Nucleus accumbens (tissue), 56 donors: ENCODE results near the gene WHRN.

Experiments used
- DNase-seq, 56 donors: peaks; one replicate each; lab custom pipeline; 2025; lab: John Stamatoyannopoulos, UW

Gene WHRN

DNA sequence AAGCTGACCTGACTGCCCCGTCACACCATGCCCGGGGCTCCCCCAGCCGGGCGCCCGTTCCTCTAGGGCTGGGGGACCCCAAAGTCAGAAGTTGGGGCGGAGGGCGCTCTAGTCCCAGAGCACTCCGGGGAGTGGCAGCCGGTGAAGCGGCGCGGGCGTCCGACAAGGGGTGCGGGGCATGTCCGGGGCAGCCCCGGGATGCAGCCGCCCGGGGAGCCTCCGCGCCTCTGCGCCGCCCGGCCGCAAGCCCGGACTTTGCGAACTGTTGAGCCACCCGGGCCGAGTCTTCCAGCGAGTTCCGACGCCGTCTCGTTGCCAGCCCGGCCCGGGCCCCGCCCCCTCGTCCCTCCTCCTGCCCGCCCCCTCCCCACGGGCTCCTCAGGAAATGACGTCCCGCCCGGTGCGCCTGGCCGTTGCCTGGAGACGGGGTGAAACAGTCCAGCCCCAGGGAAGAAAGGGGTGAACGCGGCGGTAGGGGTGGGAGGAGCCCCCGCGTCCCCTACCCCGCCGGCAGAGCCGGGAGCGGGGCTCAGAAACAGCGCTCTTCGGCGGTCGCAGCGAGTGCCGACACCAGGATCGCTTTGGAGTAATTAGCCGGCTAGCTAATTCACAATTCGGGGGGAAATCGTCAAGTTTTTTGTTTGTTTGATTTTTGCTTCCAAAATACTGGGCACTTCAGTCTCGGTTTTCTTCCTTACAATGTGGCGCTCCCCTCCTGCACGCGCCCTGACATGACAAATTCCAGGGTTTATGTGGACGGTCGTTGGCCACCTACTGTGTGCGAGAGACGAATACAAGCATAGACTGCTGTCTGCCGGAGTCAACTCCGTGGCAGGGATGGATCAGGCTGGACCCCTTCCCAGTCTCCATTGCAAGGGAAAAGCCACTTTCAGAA is at the start of gene WHRN:
Gene WHRN (minus strand): TSS at position 287 of the 895 bp plus-strand sequence. CDS start 672 bp downstream, outside the sequence.
- DNase-seq: peak; percentile 25 to 97 (median 90)

DNA sequence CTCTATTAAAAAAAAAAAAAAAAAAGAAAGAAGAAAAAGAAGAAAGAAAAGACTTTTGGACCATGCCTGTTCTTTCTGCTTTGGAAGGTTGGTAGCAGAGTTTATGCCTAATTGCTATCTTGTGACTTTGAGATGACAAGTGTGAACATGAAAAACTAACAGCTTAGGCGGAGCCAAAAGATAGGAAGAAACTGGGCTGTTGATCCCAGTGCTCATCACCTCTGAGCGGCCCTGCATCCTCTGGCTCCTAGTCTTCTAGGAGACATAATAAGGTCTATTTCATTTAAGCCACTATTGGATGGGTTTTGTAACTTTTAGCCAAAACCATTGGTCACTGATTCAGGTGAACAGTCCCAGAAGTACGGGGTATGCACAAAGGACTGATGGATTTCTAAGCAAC is 47.9 kb upstream of the WHRN start:
- DNase-seq: no peak

- DNase-seq: no peak
These were observed 47.4 kb upstream of the WHRN start for GRCh38 chr9:114552706-114553105.

DNA sequence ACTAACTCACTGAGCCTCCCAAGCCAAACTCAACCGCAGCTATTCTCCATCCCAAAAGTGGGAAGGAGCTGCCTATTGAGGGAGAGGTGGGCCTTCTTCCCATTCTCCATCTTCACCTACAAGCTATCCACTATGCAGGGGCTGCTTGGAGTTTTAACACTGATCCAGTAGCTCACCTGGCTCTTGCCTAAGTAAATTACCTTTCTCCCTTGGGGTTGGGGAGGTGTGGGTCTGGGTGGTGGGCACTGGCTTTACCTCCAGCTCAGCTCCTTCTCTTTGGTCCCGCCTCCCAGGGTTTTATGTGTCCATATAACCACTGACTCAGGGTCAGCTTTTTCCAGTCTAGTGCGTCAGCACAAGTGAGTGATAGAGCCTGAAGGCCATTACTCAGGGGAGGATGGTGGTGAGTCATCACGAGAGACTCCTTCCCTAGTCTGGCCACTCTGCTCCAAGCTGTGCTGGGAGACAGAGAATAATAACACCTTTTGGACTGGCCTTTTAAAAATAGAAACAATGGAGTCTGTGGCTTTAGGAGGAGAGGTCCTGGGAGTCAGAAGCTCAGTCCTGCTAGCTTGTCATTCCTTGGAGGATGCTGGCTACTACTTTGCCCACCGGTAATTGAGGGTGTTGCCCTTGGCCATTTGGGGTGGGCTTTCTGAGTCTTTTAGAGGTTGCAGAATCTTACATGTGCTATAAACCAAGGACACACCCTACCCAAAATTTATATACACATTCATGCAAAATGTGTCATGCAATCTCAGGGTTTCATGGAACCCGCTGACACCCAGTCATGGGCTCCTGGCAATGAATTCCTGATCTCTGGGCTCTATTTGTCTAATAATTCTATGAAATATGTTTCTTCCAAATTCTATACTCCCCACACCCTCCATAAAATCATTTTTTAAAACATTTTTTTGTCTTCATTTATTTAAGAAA is 46.7 kb upstream of the WHRN start:
- peak in 1 of 56 donors; percentile 19 for DNase-seq

DNA sequence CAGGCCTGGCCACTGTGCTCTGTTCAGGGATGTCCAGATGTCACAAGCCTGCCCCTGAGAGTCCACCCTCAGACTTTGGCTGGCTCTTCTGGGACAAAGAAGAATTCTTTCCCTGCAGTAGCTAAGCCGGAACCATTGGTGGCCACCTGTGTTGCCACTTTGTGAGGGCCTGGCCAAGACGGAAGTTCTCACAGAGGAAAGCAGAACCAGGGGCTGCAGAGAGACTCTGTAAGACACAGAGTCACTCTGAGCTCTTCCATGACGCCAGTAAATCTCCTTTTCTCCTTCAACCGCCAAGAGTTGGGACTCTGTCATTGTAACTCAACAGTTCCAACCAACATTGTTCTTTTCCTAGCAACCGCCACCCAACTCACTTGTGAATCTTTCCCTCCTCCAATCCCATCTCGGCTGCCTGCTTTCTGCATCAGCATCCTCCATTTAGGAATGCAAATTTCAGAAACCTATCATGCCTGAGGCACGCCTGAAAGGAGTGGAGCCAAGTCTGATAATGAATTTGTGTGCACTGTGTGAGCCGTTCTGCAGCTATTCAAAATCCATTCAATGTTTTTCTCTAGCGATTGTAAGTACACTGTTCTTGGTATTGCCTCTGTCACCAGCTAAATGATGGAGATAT is 44.5 kb upstream of the WHRN start:
- DNase-seq: peak in 8 of 56 donors; percentile 1 to 27 (median 14)

GRCh38 chr9:114546851-114547250 is 41.6 kb upstream of the WHRN start:
- no peak for DNase-seq

GRCh38 chr9:114545055-114545454 is 39.8 kb upstream of the WHRN start:
- no peak for DNase-seq

DNA sequence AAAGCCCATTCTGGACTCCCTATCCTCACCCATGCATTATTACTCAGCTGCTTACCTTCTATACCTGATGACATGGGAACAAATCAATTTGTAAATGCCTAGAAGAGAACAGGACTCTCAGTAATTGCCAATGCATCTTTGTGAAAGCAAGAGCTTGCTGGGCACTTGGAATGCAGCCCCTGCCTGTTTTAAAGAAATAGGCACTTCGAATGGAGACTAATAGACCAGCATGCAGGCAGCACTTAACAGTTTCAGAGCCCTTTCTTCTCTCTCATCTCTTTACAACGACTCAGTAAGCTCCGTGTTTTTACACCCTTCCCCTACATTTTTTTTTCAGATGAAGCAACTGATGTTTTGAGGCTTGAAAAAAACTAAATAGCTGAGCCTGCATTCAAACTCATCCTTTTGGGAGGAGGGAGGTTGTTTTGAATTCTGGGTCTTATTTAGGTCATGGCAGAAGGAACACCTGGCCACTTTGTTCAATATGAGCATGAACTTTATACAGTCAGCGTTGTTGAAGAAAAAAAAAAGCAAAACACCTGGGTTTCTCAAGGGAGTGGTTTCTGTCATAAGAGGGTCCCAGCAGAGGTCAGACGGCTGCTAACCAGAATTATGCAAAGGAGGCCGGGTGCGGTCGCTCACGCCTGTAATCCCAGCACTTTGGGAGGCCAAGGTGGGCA is 34.6 kb upstream of the WHRN start:
- DNase-seq: no peak

- no peak for DNase-seq
These were observed 33.0 kb upstream of the WHRN start for GRCh38 chr9:114538241-114538640.

DNA sequence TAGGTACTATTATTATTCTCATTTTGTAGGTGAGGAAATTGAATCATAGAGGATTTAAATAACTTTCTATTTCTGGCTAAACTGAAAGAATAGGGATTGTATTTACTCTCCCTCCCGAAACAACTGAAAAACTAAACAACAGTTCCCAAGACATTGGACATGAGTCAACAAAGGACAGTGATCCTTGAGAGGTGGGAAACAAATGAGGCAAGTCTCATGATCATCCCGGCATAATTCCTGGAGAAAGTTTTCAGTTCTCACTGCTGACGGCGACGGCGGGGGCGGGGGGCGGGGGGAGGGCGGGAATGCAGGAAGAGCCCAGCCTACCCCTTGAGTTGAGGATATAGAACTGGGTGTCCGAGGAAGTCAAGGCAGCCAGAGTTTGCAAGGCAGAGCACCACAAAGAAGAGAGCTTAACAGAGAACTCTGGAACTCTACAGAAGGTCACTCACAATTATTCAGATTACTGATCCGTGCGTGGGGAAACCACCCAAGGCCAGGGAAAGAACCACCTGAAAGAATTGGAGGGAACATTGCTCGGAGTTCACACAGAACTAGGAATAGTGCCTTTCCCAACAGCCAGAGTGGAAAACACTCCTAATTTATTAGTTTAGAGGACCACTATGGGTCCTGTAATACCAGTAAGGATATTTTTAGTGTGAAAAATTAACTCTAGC is 27.4 kb upstream of the WHRN start:
- no peak for DNase-seq

DNA sequence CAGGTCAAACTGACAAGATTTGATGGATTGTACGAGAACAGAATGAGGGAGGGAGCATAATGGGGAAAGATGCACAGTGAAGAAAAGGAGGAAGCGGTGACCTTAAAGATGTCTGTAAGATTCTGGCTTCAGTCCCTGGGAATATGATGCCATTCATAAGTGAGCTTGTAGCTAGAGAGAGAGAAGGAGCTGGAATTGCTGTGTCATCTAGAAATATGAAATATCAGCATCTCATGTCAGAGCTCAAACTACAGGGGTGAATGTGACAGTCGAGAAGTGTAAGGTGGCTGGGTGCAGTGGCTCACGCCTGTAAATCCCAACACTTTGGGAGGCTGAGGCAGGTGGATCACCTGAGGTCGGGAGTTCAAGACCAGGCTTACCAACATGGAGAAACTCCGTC is 24.0 kb upstream of the WHRN start:
- no peak for DNase-seq

DNA sequence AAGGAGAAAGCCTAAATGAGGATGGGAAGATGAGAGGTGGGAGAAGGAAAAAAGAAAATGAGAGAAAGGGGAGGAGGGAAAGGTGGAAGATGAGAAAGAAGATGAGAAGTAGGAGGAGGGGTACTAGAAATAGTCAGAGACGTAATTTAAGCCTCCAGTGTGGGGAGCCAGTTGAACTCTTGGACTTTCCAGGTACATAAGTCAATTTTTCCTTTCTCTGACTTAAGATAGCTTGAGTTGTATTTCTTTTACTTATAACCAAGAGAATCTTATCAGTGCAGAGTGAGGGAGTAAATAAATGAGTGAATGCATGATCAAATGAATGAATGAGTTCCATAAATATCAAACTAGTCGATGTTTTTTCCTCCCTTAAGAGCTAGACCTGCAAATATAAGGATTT is 21.5 kb upstream of the WHRN start:
- DNase-seq: no peak

GRCh38 chr9:114525513-114525912 is 20.2 kb upstream of the WHRN start:
- no peak for DNase-seq

DNA sequence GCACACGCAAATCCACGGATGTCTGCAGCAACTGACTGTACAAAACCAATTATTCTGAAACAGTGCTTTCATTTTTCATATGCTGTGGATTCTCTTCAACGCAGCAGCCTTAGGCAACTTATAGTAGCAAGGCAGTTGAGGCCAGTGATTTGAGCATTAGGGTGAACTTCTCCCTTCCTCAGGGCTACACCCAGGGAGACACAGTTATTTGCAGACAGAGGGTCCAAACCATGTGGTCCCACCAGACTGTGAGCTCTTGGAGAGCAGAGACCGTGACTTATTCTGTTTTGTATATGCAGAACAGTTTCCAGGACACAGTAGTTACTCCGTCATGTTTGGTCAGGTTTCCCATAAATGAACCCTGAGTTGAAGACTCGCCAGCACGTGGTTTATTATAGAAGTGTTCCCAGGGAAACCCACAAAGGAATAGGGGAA is 19.0 kb upstream of the WHRN start:
- DNase-seq: no peak

DNA sequence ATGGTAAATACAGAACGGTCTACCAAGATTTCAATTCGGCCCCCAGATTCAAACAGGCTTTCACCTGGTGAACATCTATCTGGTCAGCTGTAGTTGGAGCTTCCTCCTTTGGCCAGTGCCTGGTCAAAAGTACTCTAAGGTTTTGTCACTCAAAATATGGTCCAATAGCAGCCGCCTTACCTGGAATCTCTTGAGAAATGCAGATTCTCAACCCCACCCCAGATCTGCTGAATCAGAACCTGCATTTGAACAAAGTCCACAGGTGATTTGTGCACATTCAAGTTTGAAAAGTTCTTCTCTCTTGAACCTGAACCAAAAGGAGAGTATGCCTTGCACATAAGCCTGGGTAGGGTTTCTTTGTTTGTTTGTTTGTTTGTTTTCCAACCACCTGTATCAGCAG is 17.6 kb upstream of the WHRN start:
- no peak for DNase-seq

DNA sequence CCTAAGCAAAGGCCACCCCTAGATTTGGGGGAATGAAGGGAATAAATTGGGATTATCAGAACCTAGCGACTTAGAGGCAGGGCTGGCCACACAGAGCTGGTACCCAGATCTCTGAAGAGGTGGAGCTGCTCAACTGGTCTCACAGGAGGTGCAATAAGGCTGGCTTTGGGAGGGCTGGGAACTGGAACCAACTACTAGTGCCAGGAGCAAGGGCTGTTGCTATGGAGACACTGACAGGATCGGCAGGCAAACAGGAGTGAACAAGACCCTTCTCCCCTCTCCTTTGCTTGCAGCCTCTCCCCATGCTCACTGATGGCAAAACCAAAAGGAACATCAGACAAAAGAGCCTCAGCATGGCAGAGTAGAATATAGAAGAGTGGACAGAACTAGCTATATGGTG is 17.0 kb upstream of the WHRN start:
- DNase-seq: no peak

- DNase-seq: no peak
These were observed 16.6 kb upstream of the WHRN start for GRCh38 chr9:114521846-114522245.

- DNase-seq: no peak
These were observed 13.3 kb upstream of the WHRN start for GRCh38 chr9:114518599-114519022.

GRCh38 chr9:114518120-114518519 is 12.8 kb upstream of the WHRN start:
- DNase-seq: no peak

GRCh38 chr9:114516913-114517312 is 11.6 kb upstream of the WHRN start:
- no peak for DNase-seq
